KMS-11 (cell line): ENCODE data around the gene PCSK9.

ENCODE experiments used
- H2AFZ ChIP-seq: fragments of 200-600 bp; sonication (generic); 2 replicates; pipeline ENCODE4 v1.6.1; 2016; ENCODE audit warnings: antibody characterized with exemption, mixed run types, low read depth
- H3K27ac ChIP-seq: fragments of 200-600 bp; sonication (generic); 2 replicates; pipeline ENCODE4 v1.6.1; 2016; ENCODE audit warnings: mild to moderate bottlenecking, mixed run types
- H3K27me3 ChIP-seq: fragments of 200-600 bp; sonication (generic); 2 replicates; pipeline ENCODE4 v1.6.1; 2017; ENCODE audit warnings: mild to moderate bottlenecking, low read depth, mixed run types, moderate library complexity; ENCODE audit not compliant: insufficient read depth
- H3K36me3 ChIP-seq: fragments of 200-600 bp; sonication (generic); 2 replicates; pipeline ENCODE4 v1.6.1; 2017; ENCODE audit warnings: mild to moderate bottlenecking, mixed run types; ENCODE audit not compliant: insufficient read depth
- H3K4me1 ChIP-seq: fragments of 200-600 bp; sonication (generic); 2 replicates; pipeline ENCODE4 v1.6.1; 2016; ENCODE audit warnings: mild to moderate bottlenecking, low read depth, mixed run types; ENCODE audit not compliant: poor library complexity, severe bottlenecking
- H3K4me2 ChIP-seq: fragments of 200-600 bp; sonication (generic); 2 replicates; pipeline ENCODE4 v1.7.0; 2016; ENCODE audit warnings: mild to moderate bottlenecking, mixed run types
- H3K4me3 ChIP-seq: fragments of 200-600 bp; sonication (generic); IDR thresholded peaks from 2 replicates; pipeline ENCODE4 v1.6.1; 2017; ENCODE audit warnings: low read depth, low read length, mixed read lengths; ENCODE audit not compliant: insufficient read depth
- H3K79me2 ChIP-seq: fragments of 200-600 bp; sonication (generic); 2 replicates; pipeline ENCODE4 v1.6.1; 2016; ENCODE audit warnings: low read depth, mixed run types; ENCODE audit not compliant: insufficient read depth
- H3K9ac ChIP-seq: fragments of 200-600 bp; sonication (generic); 2 replicates; pipeline ENCODE4 v1.6.1; 2016; ENCODE audit warnings: mild to moderate bottlenecking, mixed run types
- H4K20me1 ChIP-seq: fragments of 200-600 bp; sonication (generic); 2 replicates; pipeline ENCODE4 v1.6.1; 2016; ENCODE audit warnings: mild to moderate bottlenecking, mixed run types; ENCODE audit not compliant: insufficient read depth
- CTCF ChIP-seq: fragments of 200-600 bp; sonication (generic); conservative IDR thresholded peaks from 2 replicates; pipeline ENCODE4 v1.6.1; 2017; ENCODE audit warnings: low read depth, mild to moderate bottlenecking, antibody characterized with exemption, low read length, moderate library complexity, mixed read lengths

The PCSK9 gene

GRCh38 chr1:55043011-55043410, 3.7 kb downstream of the PCSK9 start:
- H3K4me3 ChIP-seq = no peak overlapping the region
- H3K36me3 ChIP-seq = no peaks in the 10 kb centered on the region
- H3K27me3 ChIP-seq = no peaks in the 10 kb centered on the region

GRCh38 chr1:55043726-55044125, 4.4 kb downstream of the PCSK9 start:
- no peaks in the 10 kb centered on the region for H3K4me1 ChIP-seq
- H3K27ac ChIP-seq = no peak overlapping the region
- TF ChIP-seq CTCF = no peak
- no peak overlapping the region for H3K4me3 ChIP-seq
- H2AFZ ChIP-seq = no peak overlapping the region
- no peaks in the 10 kb centered on the region for H4K20me1 ChIP-seq
- H3K36me3 ChIP-seq = no peaks in the 10 kb centered on the region
- H3K4me2 ChIP-seq = no peak overlapping the region
- H3K27me3 ChIP-seq = no peaks in the 10 kb centered on the region
- H3K79me2 ChIP-seq = no peaks in the 10 kb centered on the region
- no peak overlapping the region for H3K9ac ChIP-seq

More at GRCh38 chr1:55043011-55043410, 3.7 kb downstream of the PCSK9 start:
- Histone ChIP-seq H3K9ac (no peak overlapping the region), H3K4me1 (no peaks in the 10 kb centered on the region), H4K20me1 (no peaks in the 10 kb centered on the region), H3K4me2 (no peak overlapping the region), H3K27ac (no peak overlapping the region), H3K79me2 (no peaks in the 10 kb centered on the region), H2AFZ (no peak overlapping the region)
- no peak for TF ChIP-seq CTCF

GRCh38 chr1:55044617-55045397, 5.5 kb downstream of the PCSK9 start:
- Histone ChIP-seq H3K4me1 (no peaks in the 10 kb centered on the region), H3K9ac (no peak overlapping the region), H3K27ac (no peak overlapping the region), H3K4me2 (no peak overlapping the region), H3K36me3 (no peaks in the 10 kb centered on the region), H3K4me3 (no peak overlapping the region), H2AFZ (no peak overlapping the region), H4K20me1 (no peaks in the 10 kb centered on the region), H3K79me2 (no peaks in the 10 kb centered on the region), H3K27me3 (no peaks in the 10 kb centered on the region)
- no peak for TF ChIP-seq CTCF

GRCh38 chr1:55045430-55045829, 6.1 kb downstream of the PCSK9 start:
- no peak for TF ChIP-seq CTCF
- Histone ChIP-seq H3K36me3 (no peaks in the 10 kb centered on the region), H3K27ac (no peak overlapping the region), H4K20me1 (no peaks in the 10 kb centered on the region), H3K4me3 (no peak overlapping the region), H3K9ac (no peak overlapping the region), H3K79me2 (no peaks in the 10 kb centered on the region), H3K27me3 (no peaks in the 10 kb centered on the region), H3K4me2 (no peak overlapping the region), H2AFZ (no peak overlapping the region), H3K4me1 (no peaks in the 10 kb centered on the region)
